ENCODE measurements around the gene ASIC1. TPM values are rescaled to one million over a fixed set of nuclear protein-coding genes. Genes with fewer than 3 reads are reported as not detected.

ASIC1 gene
- total RNA-seq, 1 experiment from 2014 or later = 2.7 TPM

DNA sequence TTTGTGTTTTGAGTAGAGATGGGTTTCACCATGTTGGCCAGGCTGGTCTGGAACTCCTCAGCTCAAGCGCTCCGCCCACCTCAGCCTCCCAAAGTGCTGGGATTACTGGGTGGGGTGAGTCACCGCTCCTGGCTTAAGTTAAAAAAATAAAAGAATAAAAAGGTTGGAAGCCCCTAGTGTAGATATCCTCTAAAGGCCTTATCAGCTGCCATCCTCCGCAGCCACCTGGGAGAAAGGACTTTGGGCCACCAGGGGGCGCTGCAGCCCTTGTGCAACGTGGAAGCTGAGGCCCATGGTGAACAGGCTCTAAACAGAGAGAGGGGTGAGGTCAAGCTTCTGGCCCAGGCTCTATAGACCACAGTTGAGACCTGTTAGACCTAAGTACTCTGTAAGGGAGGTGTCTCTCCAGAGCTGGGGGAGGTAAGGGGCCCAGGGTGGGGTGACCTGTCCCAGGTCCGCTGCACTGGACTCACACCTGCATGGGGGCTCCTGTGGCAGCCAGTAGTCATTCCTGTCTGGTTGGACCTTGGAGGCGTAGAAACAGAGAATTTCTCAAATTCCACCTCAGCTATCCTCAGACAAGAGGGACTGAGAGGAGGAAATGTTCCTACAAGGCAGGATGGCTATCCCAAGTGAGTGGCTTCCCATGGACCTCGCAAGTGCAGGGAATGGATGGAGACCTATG is 18.1 kb upstream of the ASIC1 start:
- CTCF ChIA-PET = interaction anchor here (0.5 to 1.7 kb wide), 10 partner anchors 11 to 57 kb away, joined by 3 to 41 read pairs (median 4); partner anchors contain the start of gene SMARCD1
- POLR2A ChIA-PET (ENCODE audit: low non-redundant PET) = interaction anchor here (0.5 kb wide), 1 partner anchor 11 kb away, joined by 14 read pairs; no protein-coding TSS in a partner anchor
- Histone ChIP-seq H3K4me3 (ENCODE audit: low read depth, low read length, poor library complexity, severe bottlenecking) (no peak overlapping the region), H3K36me3 (ENCODE audit: insufficient read depth, low read length, poor library complexity, severe bottlenecking) (no peaks in the 10 kb centered on the region), H3K9me3 (ENCODE audit: low read depth, low read length, poor library complexity, severe bottlenecking) (no peaks in the 10 kb centered on the region), H3K27me3 (replicated peaks; ENCODE audit: insufficient read depth, low read depth, low read length, poor library complexity) (no peaks in the 10 kb centered on the region), H3K4me1 (ENCODE audit: insufficient read depth, low read length, poor library complexity, severe bottlenecking) (no peaks in the 10 kb centered on the region), H3K27ac (ENCODE audit: low read depth, low read length, poor library complexity, severe bottlenecking) (no peak overlapping the region)
- no peak for TF ChIP-seq EZH2 (IDR thresholded peaks at IDR 0.05; ENCODE audit: borderline replicate concordance, low read depth, low read length, poor library complexity, severe bottlenecking)
- TF ChIP-seq, protein P1, sequence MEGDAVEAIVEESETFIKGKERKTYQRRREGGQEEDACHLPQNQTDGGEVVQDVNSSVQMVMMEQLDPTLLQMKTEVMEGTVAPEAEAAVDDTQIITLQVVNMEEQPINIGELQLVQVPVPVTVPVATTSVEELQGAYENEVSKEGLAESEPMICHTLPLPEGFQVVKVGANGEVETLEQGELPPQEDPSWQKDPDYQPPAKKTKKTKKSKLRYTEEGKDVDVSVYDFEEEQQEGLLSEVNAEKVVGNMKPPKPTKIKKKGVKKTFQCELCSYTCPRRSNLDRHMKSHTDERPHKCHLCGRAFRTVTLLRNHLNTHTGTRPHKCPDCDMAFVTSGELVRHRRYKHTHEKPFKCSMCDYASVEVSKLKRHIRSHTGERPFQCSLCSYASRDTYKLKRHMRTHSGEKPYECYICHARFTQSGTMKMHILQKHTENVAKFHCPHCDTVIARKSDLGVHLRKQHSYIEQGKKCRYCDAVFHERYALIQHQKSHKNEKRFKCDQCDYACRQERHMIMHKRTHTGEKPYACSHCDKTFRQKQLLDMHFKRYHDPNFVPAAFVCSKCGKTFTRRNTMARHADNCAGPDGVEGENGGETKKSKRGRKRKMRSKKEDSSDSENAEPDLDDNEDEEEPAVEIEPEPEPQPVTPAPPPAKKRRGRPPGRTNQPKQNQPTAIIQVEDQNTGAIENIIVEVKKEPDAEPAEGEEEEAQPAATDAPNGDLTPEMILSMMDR (conservative IDR thresholded peaks at IDR 0.05; ENCODE audit: low read depth, low read length) = peak; percentile 98
- intact Hi-C loops (cut with micrococcal nuclease; ENCODE audit: unreplicated experiment) = loop anchor here (1.0 kb wide), 2 partner anchors 17 to 31 kb away; no protein-coding TSS in a partner anchor
- no TSS peak for BruUV-seq (replicated peaks)
- peak; percentile 87 for DNase-seq (ENCODE audit: low spot score)

DNA sequence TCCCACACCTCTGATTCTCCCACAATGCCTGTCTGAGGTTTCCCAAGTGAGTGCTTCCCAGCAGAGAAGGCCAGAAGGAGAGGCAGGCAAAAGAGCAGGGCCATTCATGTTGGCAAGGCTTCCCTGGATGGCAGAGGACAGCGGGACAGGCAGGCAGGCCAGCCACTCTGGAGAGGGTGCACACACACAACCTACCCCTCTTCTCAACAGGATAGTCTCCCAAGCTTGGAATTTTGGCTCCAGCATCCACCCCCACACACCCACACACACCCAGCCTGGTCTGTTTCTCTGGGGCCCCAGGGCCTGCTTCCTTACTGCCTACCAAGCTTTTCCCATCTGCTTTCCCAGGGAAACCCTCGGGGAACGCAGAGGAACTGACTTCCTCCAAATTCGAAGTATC is 16.7 kb upstream of the ASIC1 start:
- no peaks in the 10 kb centered on the region for H3K4me1 ChIP-seq (ENCODE audit: insufficient read depth, low read length, poor library complexity, severe bottlenecking)
- intact Hi-C loops (cut with micrococcal nuclease; ENCODE audit: unreplicated experiment) = no loop called here
- BruUV-seq (replicated peaks) = no TSS peak

DNA sequence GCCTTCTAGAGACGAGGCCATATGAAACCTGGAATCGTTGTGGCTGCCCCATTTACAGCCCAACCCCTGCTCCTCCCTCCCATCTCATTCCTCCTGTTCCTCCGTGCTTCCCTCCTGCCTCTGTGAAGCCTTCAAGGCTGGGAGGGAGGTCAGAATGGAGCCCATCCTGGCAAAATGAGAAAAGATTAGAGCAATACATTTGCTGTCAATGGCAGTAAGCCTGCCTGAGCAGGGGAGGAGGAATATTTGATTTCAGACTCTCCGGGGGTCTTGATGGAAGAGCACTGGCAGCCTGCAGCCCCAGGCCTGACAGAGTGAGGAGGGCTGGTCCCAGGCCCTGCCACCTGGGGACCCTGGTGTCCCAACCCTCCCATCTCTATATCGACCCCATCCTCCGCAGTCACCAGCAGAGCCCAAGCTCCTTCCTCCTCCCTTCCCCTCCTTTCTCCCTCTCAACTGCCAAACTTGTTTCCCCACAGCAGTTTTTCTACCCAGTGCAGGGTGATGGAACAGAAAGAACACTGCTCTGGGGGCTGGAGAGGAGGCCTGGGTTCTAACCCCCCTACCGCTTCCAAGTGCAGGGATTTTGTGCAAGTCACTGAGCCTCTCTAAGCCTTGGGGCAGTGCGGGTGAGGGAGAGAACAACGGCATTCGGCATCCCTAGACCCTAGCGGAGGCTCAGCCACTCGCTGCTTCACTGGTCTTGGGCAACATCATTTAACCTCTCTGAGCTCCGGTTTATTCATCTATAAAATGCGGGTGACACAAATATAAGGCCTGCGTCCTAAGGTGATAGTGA is 16.1 kb upstream of the ASIC1 start:
- Histone ChIP-seq H3K36me3 (ENCODE audit: insufficient read depth, low read length, poor library complexity, severe bottlenecking) (no peaks in the 10 kb centered on the region), H3K9me3 (ENCODE audit: low read depth, low read length, poor library complexity, severe bottlenecking) (no peaks in the 10 kb centered on the region), H3K27ac (ENCODE audit: low read depth, low read length, poor library complexity, severe bottlenecking) (no peak overlapping the region), H3K4me1 (ENCODE audit: insufficient read depth, low read length, poor library complexity, severe bottlenecking) (no peaks in the 10 kb centered on the region), H3K27me3 (replicated peaks; ENCODE audit: insufficient read depth, low read depth, low read length, poor library complexity) (no peaks in the 10 kb centered on the region), H3K4me3 (ENCODE audit: low read depth, low read length, poor library complexity, severe bottlenecking) (no peak overlapping the region)
- DNase-seq (ENCODE audit: low spot score) = no peak
- no TSS peak for BruUV-seq (replicated peaks)
- intact Hi-C loops (cut with micrococcal nuclease; ENCODE audit: unreplicated experiment) = no loop called here
- TF ChIP-seq EZH2 (IDR thresholded peaks at IDR 0.05; ENCODE audit: borderline replicate concordance, low read depth, low read length, poor library complexity, severe bottlenecking) = no peak
- TF ChIP-seq, protein P1 (conservative IDR thresholded peaks at IDR 0.05; ENCODE audit: low read depth, low read length) = no peak
- POLR2A ChIA-PET (ENCODE audit: low non-redundant PET) = no interaction called here
- CTCF ChIA-PET = no interaction called here

More for the DNA sequence above, 16.7 kb upstream of the ASIC1 start:
- TF ChIP-seq, protein P1 (conservative IDR thresholded peaks at IDR 0.05; ENCODE audit: low read depth, low read length) = no peak
- no peak for TF ChIP-seq EZH2 (IDR thresholded peaks at IDR 0.05; ENCODE audit: borderline replicate concordance, low read depth, low read length, poor library complexity, severe bottlenecking)
- no peak for DNase-seq (ENCODE audit: low spot score)
- Histone ChIP-seq H3K9me3 (ENCODE audit: low read depth, low read length, poor library complexity, severe bottlenecking) (no peaks in the 10 kb centered on the region), H3K27ac (ENCODE audit: low read depth, low read length, poor library complexity, severe bottlenecking) (no peak overlapping the region), H3K36me3 (ENCODE audit: insufficient read depth, low read length, poor library complexity, severe bottlenecking) (no peaks in the 10 kb centered on the region), H3K4me3 (ENCODE audit: low read depth, low read length, poor library complexity, severe bottlenecking) (no peak overlapping the region), H3K27me3 (replicated peaks; ENCODE audit: insufficient read depth, low read depth, low read length, poor library complexity) (no peaks in the 10 kb centered on the region)
- ChIA-PET POLR2A (ENCODE audit: low non-redundant PET) (no interaction called here), CTCF (interaction anchor here (0.5 to 0.6 kb wide), 2 partner anchors 15 to 184 kb away, joined by 3 to 5 read pairs; partner anchors contain the start of gene RACGAP1)
